Trophoblast cell (in vitro differentiated cells and primary cell): ENCODE results near the gene MCRIP1.

Experiments
- DNase-seq, 2 donors: peaks; one replicate each; pipeline ENCODE4 v3.0.0-alpha.2; 2016
- H2AFZ ChIP-seq: 2 replicates; pipeline ENCODE4 v1.6.1; 2013; ENCODE audit warnings: low read length, moderate library complexity, mild to moderate bottlenecking; ENCODE audit not compliant: insufficient read depth, poor library complexity
- H2AK5ac ChIP-seq: 2 replicates; pipeline ENCODE4 v1.6.1; 2013; ENCODE audit warnings: mild to moderate bottlenecking, low read length
- H2BK120ac ChIP-seq: 2 replicates; pipeline ENCODE4 v1.6.1; 2013; ENCODE audit warnings: low read length, mild to moderate bottlenecking, moderate library complexity; ENCODE audit not compliant: insufficient read depth, poor library complexity
- H2BK12ac ChIP-seq: 2 replicates; pipeline ENCODE4 v1.6.1; 2013; ENCODE audit warnings: mild to moderate bottlenecking, low read length, moderate library complexity
- H2BK5ac ChIP-seq: 2 replicates; pipeline ENCODE4 v1.6.1; 2013; ENCODE audit warnings: low read length, low read depth, moderate library complexity, mild to moderate bottlenecking; ENCODE audit not compliant: poor library complexity
- H3K14ac ChIP-seq: 2 replicates; pipeline ENCODE4 v1.6.1; 2013; ENCODE audit warnings: mild to moderate bottlenecking, low read length
- H3K18ac ChIP-seq: 2 replicates; pipeline ENCODE4 v1.6.1; 2013; ENCODE audit warnings: mild to moderate bottlenecking, low read length
- H3K23ac ChIP-seq: 2 replicates; pipeline ENCODE4 v1.6.1; 2013; ENCODE audit warnings: low read length
- H3K27ac ChIP-seq: 2 replicates; pipeline ENCODE4 v1.5.1; 2013; ENCODE audit warnings: low read depth, mild to moderate bottlenecking, inconsistent platforms, low read length, moderate library complexity
- H3K27me3 ChIP-seq: 2 replicates; pipeline ENCODE4 v1.6.1; 2013; ENCODE audit warnings: inconsistent platforms, mild to moderate bottlenecking, low read length, moderate library complexity; ENCODE audit not compliant: insufficient read depth
- H3K36me3 ChIP-seq, 2 experiments: 1 replicate in 1 of 2; 2 replicates in 1 of 2; pipeline ENCODE4 v1.6.1; 2013; ENCODE audit warnings: low read length in 2 of 2, mild to moderate bottlenecking in 2 of 2, moderate library complexity in 1 of 2; ENCODE audit not compliant: insufficient read depth in 2 of 2, control insufficient read depth in 1 of 2
- H3K4ac ChIP-seq: 2 replicates; pipeline ENCODE4 v1.6.1; 2013; ENCODE audit warnings: low read depth, mild to moderate bottlenecking, low read length, moderate library complexity
- H3K4me1 ChIP-seq, 2 experiments: 1 replicate in 1 of 2; 2 replicates in 1 of 2; pipeline ENCODE4 v1.6.1; 2013; ENCODE audit warnings: low read length in 2 of 2, mild to moderate bottlenecking in 2 of 2, moderate library complexity in 1 of 2; ENCODE audit not compliant: insufficient read depth in 2 of 2, control insufficient read depth in 1 of 2
- H3K4me2 ChIP-seq: 2 replicates; pipeline ENCODE4 v1.6.1; 2013; ENCODE audit warnings: inconsistent platforms, mild to moderate bottlenecking, low read length, moderate library complexity
- H3K4me3 ChIP-seq: 2 replicates; pipeline ENCODE4 v1.5.1; 2013; ENCODE audit warnings: mild to moderate bottlenecking, low read depth, low read length, inconsistent platforms
- H3K79me1 ChIP-seq: one replicate; pipeline ENCODE4 v1.6.1; 2013; ENCODE audit warnings: low read length
- H3K79me2 ChIP-seq: 2 replicates; pipeline ENCODE4 v1.6.1; 2013; ENCODE audit warnings: low read length, mild to moderate bottlenecking; ENCODE audit not compliant: control insufficient read depth, insufficient read depth, poor library complexity
- H3K9ac ChIP-seq: 2 replicates; pipeline ENCODE4 v1.6.1; 2013; ENCODE audit warnings: mild to moderate bottlenecking, low read length
- H3K9me3 ChIP-seq: 2 replicates; pipeline ENCODE4 v1.6.1; 2013; ENCODE audit warnings: low read depth, mild to moderate bottlenecking, control low read depth, inconsistent platforms, low read length; ENCODE audit not compliant: insufficient read depth
- H4K12ac ChIP-seq: 2 replicates; pipeline ENCODE4 v1.6.1; 2013; ENCODE audit warnings: low read depth, mild to moderate bottlenecking, low read length, moderate library complexity
- H4K8ac ChIP-seq: 2 replicates; pipeline ENCODE4 v1.6.1; 2013; ENCODE audit warnings: low read depth, mild to moderate bottlenecking, low read length, moderate library complexity
- H4K91ac ChIP-seq: one replicate; pipeline ENCODE4 v1.6.1; 2013; ENCODE audit warnings: low read depth, mild to moderate bottlenecking, low read length, moderate library complexity
- WGBS: extraction: QIAGEN DNeasy Blood & Tissue Kit; methylation state at CpG from one replicate; pipeline ENCODE4 v1.1.7; 2013; ENCODE audit warnings: missing lambda C conversion rate; ENCODE audit not compliant: insufficient read length, insufficient coverage; ENCODE audit errors: extremely low coverage; 5-methylcytosine and 5-hydroxymethylcytosine counted together

Gene MCRIP1

DNA sequence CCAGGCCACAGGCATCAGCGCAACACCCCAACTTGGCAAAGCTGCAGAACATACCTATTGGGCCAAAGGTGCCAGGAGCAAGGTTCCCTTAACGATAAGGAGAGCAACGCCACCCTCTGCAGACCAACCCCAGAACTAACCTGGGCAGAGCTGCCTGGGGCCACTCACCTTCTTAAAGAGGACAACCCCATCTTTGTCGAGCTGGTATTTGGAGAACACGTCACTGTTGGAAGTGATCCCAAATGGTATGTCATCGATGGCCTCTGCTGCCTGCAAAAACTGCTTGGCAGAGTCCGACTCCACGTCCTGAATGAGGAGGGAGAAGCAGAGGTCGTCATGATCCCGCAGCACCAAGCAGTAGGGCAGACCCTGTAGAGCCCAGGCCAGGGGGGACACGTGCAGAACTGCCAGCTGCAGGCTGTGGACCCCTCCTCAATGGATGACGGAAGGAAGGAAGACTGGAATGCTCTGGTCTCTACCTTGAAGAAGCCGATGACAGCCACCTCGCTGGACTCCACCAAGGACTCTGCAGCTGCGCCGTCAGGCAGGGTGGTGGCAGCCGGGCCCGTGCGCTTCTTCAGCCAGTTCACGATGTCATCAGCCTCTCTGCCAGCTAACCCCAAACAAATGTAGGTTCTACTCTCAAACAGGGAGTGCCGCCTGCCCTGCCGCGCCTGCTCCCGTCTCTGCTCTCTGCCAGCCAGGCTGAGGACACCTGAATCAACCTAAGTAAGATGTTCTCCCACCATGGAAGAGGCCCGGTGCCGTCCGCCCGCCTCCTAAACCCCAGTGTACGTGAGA lies 22.1 kb upstream of the MCRIP1 start:
- DNase-seq: no peak
- Histone ChIP-seq H3K9me3 (no peaks in the 10 kb centered on the region), H3K23ac (no peak overlapping the region)

DNA sequence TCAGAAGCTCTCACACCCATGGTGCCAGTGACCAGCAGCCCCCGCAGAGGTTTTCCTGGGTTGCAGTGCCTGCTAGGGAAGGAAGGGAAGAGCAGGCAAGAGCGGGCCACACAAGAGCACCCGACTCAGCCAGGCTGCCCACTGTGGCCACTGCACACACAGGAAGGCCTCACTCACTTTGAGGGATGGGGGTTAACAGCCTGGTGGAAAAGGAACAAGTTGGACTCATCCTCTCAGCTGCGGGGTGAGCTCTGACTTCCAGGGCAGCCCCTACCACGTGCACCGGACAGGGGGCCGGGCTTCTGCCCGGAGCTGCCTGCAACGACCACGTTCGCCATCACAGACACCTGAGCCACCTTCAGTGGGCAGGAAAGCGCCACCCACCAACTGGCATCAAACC lies 19.1 kb upstream of the MCRIP1 start:
- DNase-seq: no peak
- no peak overlapping the region for H3K9ac ChIP-seq
- no peak overlapping the region for H3K27ac ChIP-seq
- no peak overlapping the region for H3K18ac ChIP-seq
- H4K12ac ChIP-seq: no peak overlapping the region
- no peak overlapping the region for H3K14ac ChIP-seq
- H3K36me3 ChIP-seq: peaks cover 79 to 83% of the 10 kb centered on the region in 2 experiments
- WGBS: no CpG with 5 or more reads among the region's 12 CpGs
- H2AFZ ChIP-seq: no peak overlapping the region
- H3K79me1 ChIP-seq: no peaks in the 10 kb centered on the region
- H3K79me2 ChIP-seq: no peaks in the 10 kb centered on the region
- no peak overlapping the region for H2BK120ac ChIP-seq
- no peak overlapping the region for H2AK5ac ChIP-seq
- no peak overlapping the region for H4K91ac ChIP-seq
- H2BK12ac ChIP-seq: no peak overlapping the region
- H2BK5ac ChIP-seq: no peak overlapping the region
- H3K9me3 ChIP-seq: no peaks in the 10 kb centered on the region
- no peaks in the 10 kb centered on the region for H3K27me3 ChIP-seq
- no peak overlapping the region for H3K23ac ChIP-seq
- H4K8ac ChIP-seq: no peak overlapping the region
- H3K4me3 ChIP-seq: no peak overlapping the region
- no peaks in the 10 kb centered on the region for H3K4me1 ChIP-seq
- H3K4ac ChIP-seq: no peak overlapping the region
- no peak overlapping the region for H3K4me2 ChIP-seq

More for the DNA sequence above, 22.1 kb upstream of the MCRIP1 start:
- peaks cover 79% of the 10 kb centered on the region in 2 experiments for H3K36me3 ChIP-seq
- no peak overlapping the region for H4K8ac ChIP-seq
- H3K14ac ChIP-seq: no peak overlapping the region
- peaks cover 11 to 14% of the 10 kb centered on the region in 2 experiments for H3K4me1 ChIP-seq
- no peak overlapping the region for H4K91ac ChIP-seq
- H3K27ac ChIP-seq: no peak overlapping the region
- no peak overlapping the region for H3K9ac ChIP-seq
- peak overlapping the region; percentile 58 for H3K4ac ChIP-seq
- no peak overlapping the region for H3K4me2 ChIP-seq
- H3K4me3 ChIP-seq: no peak overlapping the region
- peaks cover 25% of the 10 kb centered on the region for H3K79me2 ChIP-seq
- H2BK5ac ChIP-seq: no peak overlapping the region
- no CpG with 5 or more reads among the region's 29 CpGs for WGBS
- no peak overlapping the region for H2AK5ac ChIP-seq
- H2BK120ac ChIP-seq: no peak overlapping the region
- H3K27me3 ChIP-seq: no peaks in the 10 kb centered on the region
- peaks cover 7% of the 10 kb centered on the region for H3K79me1 ChIP-seq
- H2AFZ ChIP-seq: no peak overlapping the region
- H2BK12ac ChIP-seq: no peak overlapping the region
- no peak overlapping the region for H4K12ac ChIP-seq
- H3K18ac ChIP-seq: no peak overlapping the region

DNA sequence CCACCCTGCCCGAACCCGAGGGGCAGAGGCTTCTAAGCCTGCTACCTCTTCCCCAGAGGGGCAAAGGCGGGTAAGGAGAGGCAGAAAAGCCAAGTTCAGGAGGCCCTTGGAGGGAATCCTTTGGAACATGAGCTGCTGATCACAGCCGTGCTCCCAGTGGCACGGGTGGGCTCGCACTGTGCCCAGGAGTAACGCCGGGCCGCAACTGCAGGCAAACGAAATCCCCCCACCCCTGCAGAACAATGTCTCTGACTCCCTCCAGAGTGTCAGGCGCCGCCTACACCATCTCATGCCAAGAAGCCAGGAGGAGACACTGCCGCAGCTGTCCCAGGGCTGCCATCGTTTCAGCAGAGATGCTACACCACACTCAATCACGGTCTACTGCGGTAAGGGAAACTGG lies 18.3 kb upstream of the MCRIP1 start:
- no peaks in the 10 kb centered on the region for H3K27me3 ChIP-seq
- no peak overlapping the region for H2BK5ac ChIP-seq
- no peak overlapping the region for H3K23ac ChIP-seq
- H3K79me1 ChIP-seq: no peaks in the 10 kb centered on the region
- H3K14ac ChIP-seq: no peak overlapping the region
- no peak overlapping the region for H4K8ac ChIP-seq
- WGBS: no CpG with 5 or more reads among the region's 16 CpGs
- no peak for DNase-seq
- no peak overlapping the region for H2BK120ac ChIP-seq
- H3K18ac ChIP-seq: no peak overlapping the region
- no peak overlapping the region for H2AK5ac ChIP-seq
- peak overlapping the region; percentile 40 for H3K4ac ChIP-seq
- no peak overlapping the region for H2AFZ ChIP-seq
- H2BK12ac ChIP-seq: no peak overlapping the region
- no peak overlapping the region for H3K4me3 ChIP-seq
- no peaks in the 10 kb centered on the region for H3K79me2 ChIP-seq
- no peaks in the 10 kb centered on the region for H3K9me3 ChIP-seq
- no peak overlapping the region for H4K91ac ChIP-seq
- H4K12ac ChIP-seq: no peak overlapping the region
- no peak overlapping the region for H3K9ac ChIP-seq
- no peaks in the 10 kb centered on the region for H3K4me1 ChIP-seq
- no peak overlapping the region for H3K27ac ChIP-seq
- peaks cover 82 to 84% of the 10 kb centered on the region in 2 experiments for H3K36me3 ChIP-seq
- no peak overlapping the region for H3K4me2 ChIP-seq

DNA sequence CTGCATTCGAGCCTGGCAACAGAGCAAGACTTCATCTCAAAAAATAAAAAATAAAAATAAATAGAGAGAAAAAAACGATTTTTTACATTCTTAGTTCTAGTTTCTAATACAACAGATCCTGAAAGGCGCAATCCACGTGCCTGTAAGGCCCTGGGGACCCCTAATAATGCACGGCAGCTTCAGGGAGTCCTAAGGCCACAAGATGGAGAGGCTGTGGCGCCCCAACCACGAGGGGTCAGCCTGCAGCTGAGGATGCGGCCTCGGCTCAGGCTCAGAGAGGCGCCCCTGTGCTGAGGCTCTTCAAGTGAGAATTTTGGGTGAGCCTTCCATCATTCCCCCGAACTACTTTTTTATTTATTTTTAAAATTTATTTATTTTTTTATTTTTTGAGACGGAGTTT lies 16.4 kb upstream of the MCRIP1 start:
- H3K4me3 ChIP-seq: no peak overlapping the region
- H3K9ac ChIP-seq: no peak overlapping the region
- no peaks in the 10 kb centered on the region for H3K79me2 ChIP-seq
- H3K4me2 ChIP-seq: no peak overlapping the region
- H3K18ac ChIP-seq: no peak overlapping the region
- no peaks in the 10 kb centered on the region for H3K9me3 ChIP-seq
- no peak overlapping the region for H3K4ac ChIP-seq
- no peak overlapping the region for H4K91ac ChIP-seq
- no peak overlapping the region for H2AK5ac ChIP-seq
- H3K27me3 ChIP-seq: no peaks in the 10 kb centered on the region
- H3K23ac ChIP-seq: no peak overlapping the region
- H3K27ac ChIP-seq: no peak overlapping the region
- H3K14ac ChIP-seq: no peak overlapping the region
- no peaks in the 10 kb centered on the region for H3K79me1 ChIP-seq
- no peak overlapping the region for H2BK5ac ChIP-seq
- H3K36me3 ChIP-seq: peaks cover 84 to 86% of the 10 kb centered on the region in 2 experiments
- H2BK120ac ChIP-seq: no peak overlapping the region
- no peaks in the 10 kb centered on the region for H3K4me1 ChIP-seq
- no peak for DNase-seq
- H2BK12ac ChIP-seq: no peak overlapping the region
- no peak overlapping the region for H2AFZ ChIP-seq
- H4K8ac ChIP-seq: no peak overlapping the region
- no CpG with 5 or more reads among the region's 12 CpGs for WGBS
- no peak overlapping the region for H4K12ac ChIP-seq
